HFF-Myc (cell line): ENCODE measurements around the gene TRABD.
A peak's percentile ranks its signal among the peaks of the same experiment; 100 is the strongest.

Experiments
- DNase-seq: peaks from one replicate; pipeline ENCODE4 v3.0.0-alpha.2; 2011; ENCODE audit warnings: low read depth; ENCODE audit errors: extremely low read depth
- H3K4me3 ChIP-seq: replicated peaks from 2 replicates; pipeline ENCODE4 v1.5.1; 2011; ENCODE audit warnings: low read depth, mild to moderate bottlenecking, control low read depth, low read length
- TF ChIP-seq, protein P1 (sequence below): IDR thresholded peaks from 2 replicates; pipeline ENCODE4 v1.5.1; 2012; ENCODE audit warnings: mild to moderate bottlenecking, low read depth, low read length, control low read depth; ENCODE audit errors: missing control alignments

TRABD gene

GRCh38 chr22:50217543-50218152, 31.9 kb downstream of the TRABD start:
- H3K4me3 ChIP-seq, result no peak overlapping the region
- TF ChIP-seq, protein P1, sequence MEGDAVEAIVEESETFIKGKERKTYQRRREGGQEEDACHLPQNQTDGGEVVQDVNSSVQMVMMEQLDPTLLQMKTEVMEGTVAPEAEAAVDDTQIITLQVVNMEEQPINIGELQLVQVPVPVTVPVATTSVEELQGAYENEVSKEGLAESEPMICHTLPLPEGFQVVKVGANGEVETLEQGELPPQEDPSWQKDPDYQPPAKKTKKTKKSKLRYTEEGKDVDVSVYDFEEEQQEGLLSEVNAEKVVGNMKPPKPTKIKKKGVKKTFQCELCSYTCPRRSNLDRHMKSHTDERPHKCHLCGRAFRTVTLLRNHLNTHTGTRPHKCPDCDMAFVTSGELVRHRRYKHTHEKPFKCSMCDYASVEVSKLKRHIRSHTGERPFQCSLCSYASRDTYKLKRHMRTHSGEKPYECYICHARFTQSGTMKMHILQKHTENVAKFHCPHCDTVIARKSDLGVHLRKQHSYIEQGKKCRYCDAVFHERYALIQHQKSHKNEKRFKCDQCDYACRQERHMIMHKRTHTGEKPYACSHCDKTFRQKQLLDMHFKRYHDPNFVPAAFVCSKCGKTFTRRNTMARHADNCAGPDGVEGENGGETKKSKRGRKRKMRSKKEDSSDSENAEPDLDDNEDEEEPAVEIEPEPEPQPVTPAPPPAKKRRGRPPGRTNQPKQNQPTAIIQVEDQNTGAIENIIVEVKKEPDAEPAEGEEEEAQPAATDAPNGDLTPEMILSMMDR, result no peak
- no peak for DNase-seq

DNA sequence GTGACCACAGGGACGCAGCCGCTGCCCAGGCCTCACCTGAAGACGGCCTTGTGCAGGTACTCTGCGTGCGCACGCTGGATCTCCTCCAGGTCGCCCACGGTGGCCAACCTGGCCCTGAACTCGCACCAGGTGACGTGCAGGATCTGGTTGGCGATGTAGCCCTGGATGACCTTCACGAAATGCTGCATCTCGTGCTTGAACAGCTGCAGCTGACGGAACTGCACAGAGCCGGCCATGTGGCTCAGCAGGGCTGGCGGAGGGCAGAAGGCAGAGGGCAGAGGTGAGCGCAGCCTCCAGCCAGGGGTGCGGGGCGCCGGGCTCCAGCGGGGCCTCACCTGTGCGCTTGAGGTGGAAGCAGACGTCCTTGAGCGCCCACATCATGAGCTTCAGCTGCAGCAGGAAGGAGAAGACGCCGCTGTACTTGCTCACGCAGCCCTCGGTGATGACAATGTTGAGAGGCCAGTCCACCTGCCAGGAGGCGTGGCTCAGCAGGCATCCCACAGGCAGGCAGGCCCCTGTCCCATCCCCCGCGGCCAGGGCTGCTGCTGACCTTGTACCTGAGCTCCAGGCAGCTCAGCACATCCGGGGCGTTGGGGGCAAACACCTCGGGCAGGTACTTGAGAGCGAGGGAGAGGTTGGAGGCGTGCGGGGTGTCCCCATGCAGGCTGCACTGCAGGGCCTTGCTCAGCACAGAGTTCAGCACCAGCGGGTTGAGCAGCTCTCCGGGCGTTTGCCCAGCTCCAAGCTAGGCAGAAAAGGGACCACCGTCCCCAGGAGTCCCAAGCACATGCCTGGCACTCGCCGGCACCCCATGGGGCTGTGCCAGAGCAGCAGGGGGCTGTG, 32.7 kb downstream of the TRABD start:
- DNase-seq, result no peak
- TF ChIP-seq, protein P1, result no peak

GRCh38 chr22:50218996-50219727, 33.4 kb downstream of the TRABD start:
- TF ChIP-seq, protein P1, result no peak
- no peak overlapping the region for H3K4me3 ChIP-seq
- peak; percentile 65 for DNase-seq

More for the DNA sequence above, 32.7 kb downstream of the TRABD start:
- no peak overlapping the region for H3K4me3 ChIP-seq

GRCh38 chr22:50219800-50220602, 34.3 kb downstream of the TRABD start:
- DNase-seq, result no peak
- H3K4me3 ChIP-seq, result no peak overlapping the region
- TF ChIP-seq, protein P1, result no peak

GRCh38 chr22:50220603-50221409, 35.1 kb downstream of the TRABD start:
- no peak for DNase-seq
- no peak overlapping the region for H3K4me3 ChIP-seq
- TF ChIP-seq, protein P1, result no peak
